ENCODE measurements around the gene UPF1.
"Not testable (repeated sequence)": the region's sequence is repeated elsewhere in the genome, so short reads cannot be mapped to it uniquely, and the experiment has no call there.

The UPF1 gene

DNA sequence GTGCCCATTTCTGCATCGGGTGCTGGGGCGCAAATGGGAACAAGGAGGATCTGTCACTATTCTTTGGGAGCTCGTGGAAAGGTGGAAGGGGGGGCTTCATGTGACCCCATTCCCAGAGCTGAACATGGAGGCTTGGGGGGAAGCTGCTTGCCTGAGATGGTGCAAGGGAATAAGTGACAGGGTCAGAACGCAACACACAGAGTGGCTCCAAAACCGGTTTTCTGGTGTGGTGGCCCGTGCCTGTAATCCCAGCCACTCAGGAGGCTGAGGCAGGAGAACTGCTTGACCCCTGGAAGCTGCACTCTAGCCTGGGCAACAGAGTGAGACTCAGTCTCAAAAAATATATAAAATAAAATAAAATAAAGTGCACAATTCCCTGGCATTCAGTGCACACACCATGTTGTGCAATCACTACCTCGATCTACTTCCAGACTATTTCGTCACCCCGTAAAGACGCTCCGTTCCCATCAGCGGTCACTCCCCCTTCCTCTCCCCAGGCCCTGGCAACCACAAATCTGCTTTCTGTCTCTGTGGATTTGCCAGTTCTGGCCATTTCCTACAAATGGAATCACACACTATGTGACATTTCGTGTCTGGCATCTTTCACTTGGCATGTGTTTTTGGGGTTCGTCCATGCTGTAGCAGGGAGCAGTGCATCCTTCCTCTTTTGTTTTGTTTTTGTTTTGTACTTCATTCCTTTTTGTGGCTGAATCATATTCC, 22.4 kb upstream of the UPF1 start:
- Histone ChIP-seq H3K27me3 (ENCODE audit: low read length) (no peaks in the 10 kb centered on the region), H4K20me1 (ENCODE audit: low read depth, low read length) (no peaks in the 10 kb centered on the region), H3K36me3 (ENCODE audit: low read length) (no peaks in the 10 kb centered on the region), H3K9me3 (ENCODE audit: insufficient read depth, low read length) (no peaks in the 10 kb centered on the region), H2AFZ (ENCODE audit: low read depth, low read length, severe bottlenecking) (no peak overlapping the region), H3K4me2 (ENCODE audit: low read depth, low read length, poor library complexity, severe bottlenecking) (no peak overlapping the region), H3K9me2 (replicated peaks; ENCODE audit: insufficient read depth, low read length) (no peaks in the 10 kb centered on the region), H3K4me3 (ENCODE audit: insufficient read depth, low read length, poor library complexity, severe bottlenecking) (no peak overlapping the region), H3K27ac (ENCODE audit: low read depth, low read length) (no peak overlapping the region), H3F3A (ENCODE audit: insufficient read depth) (no peaks in the 10 kb centered on the region), H3K79me2 (ENCODE audit: insufficient read depth, low read length) (no peaks in the 10 kb centered on the region), H3K9ac (ENCODE audit: low read length) (no peak overlapping the region)
- TF ChIP-seq CTCF (IDR thresholded peaks at IDR 0.05; ENCODE audit: insufficient read depth, low read length, poor library complexity, severe bottlenecking) (no peak), EZH2phosphoT487 (conservative IDR thresholded peaks at IDR 0.05; ENCODE audit: low read length) (no peak)

DNA sequence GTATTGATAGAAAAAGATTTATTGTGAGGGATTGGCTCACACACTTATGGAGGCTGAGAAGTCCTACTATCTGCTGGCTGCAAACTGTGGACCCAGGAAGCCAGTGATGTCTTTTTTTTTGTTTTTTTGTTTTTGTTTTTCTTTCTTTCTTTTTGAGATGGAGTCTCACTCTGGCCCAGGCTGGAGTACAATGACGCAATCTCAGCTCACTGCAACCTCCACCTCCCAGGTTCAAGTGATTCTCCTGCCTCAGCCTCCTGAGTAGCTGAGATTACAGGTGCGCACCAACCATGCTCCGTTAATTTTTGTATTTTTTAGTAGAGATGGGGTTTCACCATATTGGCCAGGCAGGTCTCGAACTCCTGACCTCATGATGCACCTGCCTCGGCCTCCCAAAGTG, 20.1 kb upstream of the UPF1 start:
- not testable (repeated sequence) for H3K79me2 ChIP-seq (ENCODE audit: insufficient read depth, low read length)

DNA sequence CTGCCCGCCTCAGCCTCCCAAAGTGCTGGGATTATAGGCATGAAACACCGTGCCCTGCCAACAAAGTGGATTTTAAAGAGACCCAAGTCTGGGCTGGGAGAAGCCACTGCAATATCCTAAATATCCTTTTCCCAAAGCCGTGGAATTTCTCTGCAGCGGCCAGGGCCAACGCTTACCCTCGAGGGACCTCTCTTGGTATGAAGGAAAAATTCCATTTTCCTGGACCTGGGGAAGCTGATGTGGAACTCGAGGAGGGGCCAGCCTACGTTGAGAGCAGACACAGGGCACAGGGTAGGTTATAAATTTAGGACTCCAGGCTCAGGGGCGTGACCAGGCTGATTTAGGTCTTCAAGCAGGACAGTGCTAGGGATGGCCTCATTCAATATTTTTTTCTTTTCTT, 17.7 kb upstream of the UPF1 start:
- Histone ChIP-seq H3K27ac (ENCODE audit: low read depth, low read length) (no peak overlapping the region), H3K4me3 (ENCODE audit: insufficient read depth, low read length, poor library complexity, severe bottlenecking) (no peak overlapping the region), H3K36me3 (ENCODE audit: low read length) (no peaks in the 10 kb centered on the region), H3K4me2 (ENCODE audit: low read depth, low read length, poor library complexity, severe bottlenecking) (no peak overlapping the region), H2AFZ (ENCODE audit: low read depth, low read length, severe bottlenecking) (no peak overlapping the region), H3K79me2 (ENCODE audit: insufficient read depth, low read length) (no peaks in the 10 kb centered on the region), H3F3A (ENCODE audit: insufficient read depth) (no peaks in the 10 kb centered on the region), H3K27me3 (ENCODE audit: low read length) (no peaks in the 10 kb centered on the region), H3K9me3 (ENCODE audit: insufficient read depth, low read length) (no peaks in the 10 kb centered on the region), H4K20me1 (ENCODE audit: low read depth, low read length) (no peaks in the 10 kb centered on the region), H3K9ac (ENCODE audit: low read length) (no peak overlapping the region), H3K9me2 (replicated peaks; ENCODE audit: insufficient read depth, low read length) (no peaks in the 10 kb centered on the region)
- no peak for TF ChIP-seq CTCF (IDR thresholded peaks at IDR 0.05; ENCODE audit: insufficient read depth, low read length, poor library complexity, severe bottlenecking)
- no peak for TF ChIP-seq EZH2phosphoT487 (conservative IDR thresholded peaks at IDR 0.05; ENCODE audit: low read length)

More for the DNA sequence above, 20.1 kb upstream of the UPF1 start:
- H3K27me3 ChIP-seq (ENCODE audit: low read length); H3K4me3 ChIP-seq (ENCODE audit: insufficient read depth, low read length, poor library complexity, severe bottlenecking); H3K9me2 ChIP-seq (replicated peaks; ENCODE audit: insufficient read depth, low read length); H3K36me3 ChIP-seq (ENCODE audit: low read length); H3K9ac ChIP-seq (ENCODE audit: low read length); H3K27ac ChIP-seq (ENCODE audit: low read depth, low read length); H3F3A ChIP-seq (ENCODE audit: insufficient read depth); H4K20me1 ChIP-seq (ENCODE audit: low read depth, low read length); H2AFZ ChIP-seq (ENCODE audit: low read depth, low read length, severe bottlenecking); H3K4me2 ChIP-seq (ENCODE audit: low read depth, low read length, poor library complexity, severe bottlenecking); H3K9me3 ChIP-seq (ENCODE audit: insufficient read depth, low read length): not testable (repeated sequence)

GRCh38 chr19:18815673-18816072, 16.1 kb upstream of the UPF1 start:
- Histone ChIP-seq H3K4me3 (ENCODE audit: insufficient read depth, low read length, poor library complexity, severe bottlenecking) (no peak overlapping the region), H3K9me2 (replicated peaks; ENCODE audit: insufficient read depth, low read length) (no peaks in the 10 kb centered on the region), H2AFZ (ENCODE audit: low read depth, low read length, severe bottlenecking) (no peak overlapping the region), H3K79me2 (ENCODE audit: insufficient read depth, low read length) (no peaks in the 10 kb centered on the region), H3K27me3 (ENCODE audit: low read length) (no peaks in the 10 kb centered on the region), H3F3A (ENCODE audit: insufficient read depth) (no peaks in the 10 kb centered on the region), H3K4me2 (ENCODE audit: low read depth, low read length, poor library complexity, severe bottlenecking) (no peak overlapping the region), H4K20me1 (ENCODE audit: low read depth, low read length) (no peaks in the 10 kb centered on the region), H3K9me3 (ENCODE audit: insufficient read depth, low read length) (no peaks in the 10 kb centered on the region), H3K36me3 (ENCODE audit: low read length) (no peaks in the 10 kb centered on the region), H3K27ac (ENCODE audit: low read depth, low read length) (no peak overlapping the region), H3K9ac (ENCODE audit: low read length) (no peak overlapping the region)
- no peak for TF ChIP-seq CTCF (IDR thresholded peaks at IDR 0.05; ENCODE audit: insufficient read depth, low read length, poor library complexity, severe bottlenecking)
- no peak for TF ChIP-seq EZH2phosphoT487 (conservative IDR thresholded peaks at IDR 0.05; ENCODE audit: low read length)

DNA sequence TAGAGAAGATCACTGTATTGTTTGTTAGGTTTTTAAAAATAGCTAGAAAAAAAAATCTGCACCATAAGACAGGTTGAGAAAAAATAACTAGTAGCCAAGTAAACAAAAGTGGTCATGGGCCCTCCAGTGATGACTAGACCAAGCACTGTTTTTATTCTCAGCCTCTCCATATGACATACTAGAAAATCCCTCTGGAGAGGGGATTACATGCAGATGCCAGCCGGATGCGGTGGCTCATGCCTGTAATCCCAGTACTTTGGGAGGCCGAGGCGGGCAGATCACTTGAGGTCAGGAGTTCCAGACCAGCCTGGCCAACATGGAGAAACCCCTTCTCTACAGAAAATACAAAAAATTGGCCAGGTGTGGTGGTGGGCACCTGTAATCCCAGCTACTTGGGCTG, 15.1 kb upstream of the UPF1 start:
- H3K79me2 ChIP-seq (ENCODE audit: insufficient read depth, low read length); H3K4me3 ChIP-seq (ENCODE audit: insufficient read depth, low read length, poor library complexity, severe bottlenecking); H4K20me1 ChIP-seq (ENCODE audit: low read depth, low read length); H3K27me3 ChIP-seq (ENCODE audit: low read length); H3K9ac ChIP-seq (ENCODE audit: low read length); H3K4me2 ChIP-seq (ENCODE audit: low read depth, low read length, poor library complexity, severe bottlenecking); H3K9me3 ChIP-seq (ENCODE audit: insufficient read depth, low read length); H3F3A ChIP-seq (ENCODE audit: insufficient read depth); H3K36me3 ChIP-seq (ENCODE audit: low read length); H3K27ac ChIP-seq (ENCODE audit: low read depth, low read length); H3K9me2 ChIP-seq (replicated peaks; ENCODE audit: insufficient read depth, low read length); H2AFZ ChIP-seq (ENCODE audit: low read depth, low read length, severe bottlenecking): not testable (repeated sequence)
